IPS-NIHi11 (cell line): ENCODE measurements around the gene ZIC4.

ENCODE experiments used
- DNase-seq: peaks from one replicate; pipeline ENCODE4 v3.0.0; 2012; ENCODE audit warnings: mixed read lengths, low spot score

ZIC4 gene

DNA sequence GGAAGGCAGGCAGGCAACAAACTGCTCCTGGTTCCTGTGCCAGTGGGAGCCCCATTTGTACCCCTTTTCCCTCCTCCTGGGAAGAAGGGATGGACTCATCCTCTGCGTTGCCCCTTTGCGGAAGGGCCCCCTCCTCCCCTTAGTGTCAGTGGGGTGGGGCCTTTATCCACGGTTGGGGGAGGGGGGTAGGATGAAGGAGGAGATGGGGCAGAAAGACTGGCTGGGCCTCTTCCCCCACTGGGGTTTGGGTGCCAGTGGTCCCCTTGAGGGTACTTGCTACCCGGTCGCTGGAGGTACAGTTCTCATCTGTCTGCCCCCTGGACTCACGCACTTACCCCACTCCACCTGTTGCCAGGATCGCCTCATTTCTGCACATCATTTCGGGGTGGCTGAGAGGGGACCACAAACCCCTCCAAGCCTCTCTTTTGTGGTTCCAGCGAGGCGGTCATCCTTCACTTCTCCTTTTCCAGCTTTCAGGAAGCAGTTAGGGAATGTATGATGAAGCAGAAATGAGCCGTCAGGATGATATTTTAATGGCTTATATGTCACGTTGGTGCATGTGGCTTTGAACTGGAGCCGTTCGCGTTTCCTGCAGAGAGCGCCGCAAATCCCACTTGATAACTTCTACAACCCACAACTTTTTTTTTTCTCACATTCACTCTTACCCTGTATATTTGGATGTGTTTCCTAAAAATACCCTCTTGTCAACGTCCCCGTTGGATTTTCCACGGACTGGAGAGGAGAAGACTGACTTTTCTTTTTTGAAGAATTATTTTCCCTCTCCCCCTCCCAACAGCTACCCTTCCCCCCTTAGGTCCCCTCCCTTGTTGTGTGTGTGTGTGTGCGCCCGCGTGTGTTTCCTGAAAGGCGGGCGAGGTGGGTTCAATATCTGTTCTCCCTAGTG lies at the start of gene ZIC4:
ZIC4 (minus strand) TSS at position 516 of the 904 bp plus-strand sequence. CDS start 3,746 bp downstream, outside the sequence.
- DNase-seq = no peak

DNA sequence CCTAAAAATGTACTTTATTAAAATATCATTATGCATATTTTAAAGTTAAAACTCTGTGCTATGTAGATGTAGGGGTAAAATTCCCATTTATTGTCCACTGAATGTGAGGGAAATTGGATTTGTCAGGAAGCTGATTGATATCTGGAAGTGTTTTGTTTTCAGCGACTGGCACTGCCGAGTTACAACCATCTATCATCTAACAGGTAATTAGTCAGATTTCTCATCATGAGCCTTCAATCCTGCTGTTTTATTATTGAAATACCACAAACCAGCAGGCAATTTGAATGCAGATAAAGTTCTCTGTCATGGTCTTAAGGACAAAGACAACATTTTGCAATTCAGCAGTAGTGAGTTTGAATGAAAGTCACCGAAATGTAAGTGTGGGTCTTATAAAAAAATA lies 43.3 kb upstream of the ZIC4 start:
- no peak for DNase-seq

DNA sequence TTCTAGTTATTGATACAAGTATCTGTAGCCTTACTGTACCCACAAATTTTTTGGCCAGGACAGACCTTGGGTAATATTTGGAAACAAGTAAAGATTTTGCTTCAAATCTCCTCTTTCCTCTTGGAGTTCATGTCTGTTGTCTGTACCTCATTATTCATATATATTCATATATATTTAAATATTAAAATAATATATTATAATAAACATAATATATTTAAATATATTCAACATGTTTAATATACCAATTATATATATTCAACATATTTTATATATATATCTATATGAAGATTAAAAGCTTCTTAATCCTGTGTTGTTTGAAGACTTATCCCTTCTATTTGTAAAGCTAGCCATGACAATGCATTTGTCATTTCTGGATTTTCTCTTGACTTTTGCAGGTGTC lies 40.9 kb upstream of the ZIC4 start:
- DNase-seq = no peak

DNA sequence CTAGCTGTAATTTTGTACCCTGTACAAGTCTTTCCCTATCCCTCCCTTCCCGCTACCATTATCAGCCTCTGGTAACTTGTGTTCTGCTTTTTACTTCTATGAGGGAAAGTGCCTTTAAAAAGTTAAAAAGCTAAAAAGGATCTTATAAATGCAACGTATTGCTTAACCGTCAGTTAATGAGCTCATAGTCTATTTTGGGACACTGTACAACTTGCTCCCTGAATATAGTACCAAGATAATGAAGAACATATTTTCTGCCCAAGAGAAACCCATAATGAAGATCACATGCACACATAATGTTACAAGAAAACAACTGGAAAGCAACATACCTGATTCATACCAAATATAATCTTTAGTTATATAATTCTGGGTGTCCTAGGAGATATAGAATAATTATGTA lies 25.4 kb upstream of the ZIC4 start:
- DNase-seq = no peak

DNA sequence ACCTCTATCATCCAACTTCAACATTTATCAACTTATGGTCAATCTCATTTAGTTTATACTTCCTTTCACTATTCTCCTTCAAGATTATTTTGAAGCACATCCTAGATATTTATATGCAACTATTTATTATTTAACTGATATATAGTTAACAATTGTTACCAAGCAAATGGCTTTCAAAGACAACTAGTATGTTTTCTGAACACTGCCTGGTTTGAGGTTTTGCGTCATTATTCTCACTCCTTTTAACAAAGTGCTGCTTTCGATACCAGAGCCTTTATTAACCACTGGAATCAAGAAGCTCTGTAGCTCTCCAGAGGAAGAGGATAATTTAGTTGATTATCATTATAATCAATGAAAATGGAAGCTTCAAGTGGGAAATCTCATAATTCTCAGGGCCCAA lies 22.4 kb upstream of the ZIC4 start:
- DNase-seq = no peak

DNA sequence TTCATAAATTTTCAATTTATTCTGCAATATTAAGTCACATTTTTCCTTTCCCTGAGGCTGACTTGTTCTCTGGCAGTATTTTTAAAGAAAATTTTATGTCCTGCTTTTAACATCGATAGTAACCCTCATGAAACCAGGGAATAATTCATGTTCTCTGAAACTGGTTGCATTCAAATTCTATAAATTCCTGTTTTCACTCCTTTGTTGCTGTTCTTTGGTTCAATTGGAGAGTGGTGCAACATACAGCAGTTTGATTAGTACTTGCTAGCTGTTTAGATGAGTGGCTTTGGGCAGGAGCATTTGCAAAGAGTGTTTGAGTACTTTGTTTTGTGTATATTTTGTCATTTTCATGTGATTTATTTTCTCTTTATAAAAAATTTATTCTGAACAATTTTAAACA lies 22.0 kb upstream of the ZIC4 start:
- no peak for DNase-seq

DNA sequence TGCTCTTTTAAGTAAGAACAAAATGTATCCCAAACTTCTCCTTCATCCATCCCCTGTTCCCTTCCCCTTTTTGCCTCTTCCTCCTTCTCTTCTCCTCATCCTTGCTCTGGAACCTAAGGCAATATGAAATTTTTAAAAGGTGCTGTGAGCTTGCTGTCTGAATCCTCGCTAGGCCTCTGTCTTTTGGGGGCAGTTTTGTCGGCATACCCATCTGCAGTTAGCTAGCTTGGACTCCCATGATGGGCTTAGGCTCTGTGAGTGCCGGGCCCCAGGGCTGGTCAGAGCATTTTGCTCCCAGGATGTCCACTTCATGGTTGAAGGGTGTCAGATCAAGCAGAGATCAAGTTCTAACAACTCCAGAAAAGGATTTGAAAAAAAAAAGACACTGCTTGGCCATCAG lies 21.4 kb upstream of the ZIC4 start:
- DNase-seq = no peak

DNA sequence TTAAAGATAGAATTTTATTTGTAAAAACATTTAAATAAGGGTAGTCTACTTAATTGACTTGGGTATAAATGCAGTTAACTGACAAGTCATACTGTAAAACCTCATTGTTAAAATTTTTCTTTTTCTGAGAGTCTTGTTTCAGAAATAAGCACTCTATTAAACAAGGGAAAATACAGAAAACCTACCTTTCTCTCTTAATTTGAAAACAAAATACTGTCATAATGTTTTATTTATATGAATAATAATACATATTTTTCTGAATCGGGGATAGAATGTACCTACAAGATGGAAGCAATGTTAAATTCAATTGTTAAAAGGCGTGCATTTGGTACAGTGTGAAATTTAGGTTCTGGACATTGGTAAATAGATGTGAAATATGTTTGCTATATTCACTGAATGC lies 20.6 kb upstream of the ZIC4 start:
- DNase-seq = no peak

DNA sequence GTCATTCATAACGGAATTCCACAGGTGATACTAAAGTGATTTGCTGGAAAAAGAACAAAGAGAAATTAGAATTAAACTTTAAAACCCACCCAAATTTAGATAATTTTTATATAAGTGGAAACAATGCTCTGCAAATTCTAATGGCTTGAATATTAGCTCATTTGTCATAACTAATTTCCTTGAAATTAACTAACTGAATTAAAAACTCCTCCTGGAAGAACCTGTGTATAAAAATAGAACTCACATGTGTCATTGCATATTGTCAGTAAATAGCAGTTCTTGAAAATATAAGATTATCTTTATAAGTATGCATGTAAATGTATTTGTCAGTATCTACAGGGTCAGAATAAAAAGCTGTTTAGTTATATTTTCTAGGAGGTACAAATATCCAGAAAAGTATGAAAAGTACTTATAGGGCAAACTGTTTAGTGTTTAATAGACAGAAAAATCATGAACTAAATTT lies 19.1 kb upstream of the ZIC4 start:
- DNase-seq = no peak

DNA sequence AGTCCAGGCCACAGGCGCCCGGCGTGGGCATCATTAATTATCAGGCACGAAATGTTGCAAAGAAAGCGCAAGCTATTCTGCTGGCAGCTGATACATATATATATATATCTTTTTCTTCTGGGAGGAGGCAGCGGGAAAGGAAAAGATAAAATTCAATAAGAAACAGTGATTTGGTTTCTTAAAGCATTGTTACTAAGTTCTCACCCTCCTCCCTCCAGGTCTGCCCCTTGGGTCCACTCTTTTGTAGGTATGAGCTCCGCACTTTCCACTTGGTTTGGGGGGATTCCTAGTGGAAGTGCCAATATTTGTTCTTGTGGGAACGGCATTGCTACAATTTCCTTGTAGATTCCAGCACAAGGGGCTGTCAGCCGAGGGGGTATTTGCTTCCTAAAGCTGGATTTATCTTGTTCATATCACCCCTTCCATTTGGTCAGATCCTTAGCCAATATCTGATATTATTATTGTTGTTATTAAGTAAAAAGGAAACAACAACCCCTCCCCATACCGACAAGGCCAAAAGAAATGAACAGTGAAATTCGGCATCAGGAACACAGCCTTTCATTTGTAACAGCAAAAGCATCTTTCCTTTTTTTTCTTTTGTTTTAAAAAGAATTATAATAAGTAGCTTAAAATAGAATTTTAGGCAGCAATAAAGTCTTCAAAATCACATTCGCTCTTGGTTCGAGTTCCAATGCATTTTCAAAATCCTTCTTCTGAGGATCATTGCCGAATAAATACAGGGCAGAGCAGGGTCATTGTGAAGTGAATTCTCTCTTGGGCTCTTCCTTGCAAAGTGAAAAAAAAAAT lies 18.4 kb upstream of the ZIC4 start:
- DNase-seq = no peak

DNA sequence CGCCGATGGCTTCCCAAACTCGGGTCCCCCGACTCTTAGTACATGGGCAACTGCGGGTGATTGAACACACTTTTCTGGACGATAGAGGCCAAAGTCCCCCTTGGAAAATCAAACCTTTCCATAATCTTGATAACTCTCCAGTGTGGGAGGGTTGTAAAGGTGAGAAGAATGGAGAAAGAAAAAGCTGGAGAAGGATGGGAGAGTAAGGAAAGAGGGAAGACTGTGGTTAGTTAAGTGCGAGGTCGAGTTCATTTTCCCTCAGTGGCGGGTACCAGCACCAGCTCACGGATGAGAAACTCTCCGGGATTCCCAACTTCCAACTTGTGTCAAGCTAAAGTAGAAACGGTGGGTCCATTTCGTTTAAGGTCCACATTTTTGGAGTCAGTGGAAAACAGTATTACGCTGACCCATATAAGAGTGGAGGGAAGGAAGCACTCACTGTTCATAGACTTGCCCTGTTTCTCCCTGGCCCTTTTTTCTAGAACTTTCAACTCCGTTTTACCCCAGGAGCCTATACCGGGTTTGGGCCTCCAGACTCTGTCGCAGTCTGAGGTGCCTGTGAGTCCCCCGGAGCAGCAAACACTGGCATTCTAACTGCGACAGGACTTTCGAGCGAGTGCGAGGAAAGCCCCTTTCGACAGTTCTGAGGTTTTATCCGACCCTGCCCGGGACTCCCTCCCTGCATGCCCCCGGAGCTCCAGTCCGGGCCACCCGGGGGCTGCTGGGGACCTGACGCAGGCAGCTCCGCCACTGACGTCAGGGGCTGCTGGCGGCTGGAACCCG lies 17.6 kb upstream of the ZIC4 start:
- no peak for DNase-seq

DNA sequence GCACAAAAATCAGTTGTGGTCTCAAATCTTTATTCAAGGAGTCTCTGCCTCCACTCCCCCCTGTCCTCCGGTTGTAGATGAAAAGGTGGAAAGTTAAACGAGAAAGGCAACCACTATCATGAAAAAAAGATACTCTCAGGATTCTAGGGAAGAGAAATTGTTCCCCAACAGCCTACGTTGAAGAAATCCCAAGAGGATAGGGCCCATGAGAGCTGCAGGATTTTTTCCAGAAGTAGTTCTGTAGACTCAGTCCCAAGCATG lies 17.1 kb upstream of the ZIC4 start:
- no peak for DNase-seq

DNA sequence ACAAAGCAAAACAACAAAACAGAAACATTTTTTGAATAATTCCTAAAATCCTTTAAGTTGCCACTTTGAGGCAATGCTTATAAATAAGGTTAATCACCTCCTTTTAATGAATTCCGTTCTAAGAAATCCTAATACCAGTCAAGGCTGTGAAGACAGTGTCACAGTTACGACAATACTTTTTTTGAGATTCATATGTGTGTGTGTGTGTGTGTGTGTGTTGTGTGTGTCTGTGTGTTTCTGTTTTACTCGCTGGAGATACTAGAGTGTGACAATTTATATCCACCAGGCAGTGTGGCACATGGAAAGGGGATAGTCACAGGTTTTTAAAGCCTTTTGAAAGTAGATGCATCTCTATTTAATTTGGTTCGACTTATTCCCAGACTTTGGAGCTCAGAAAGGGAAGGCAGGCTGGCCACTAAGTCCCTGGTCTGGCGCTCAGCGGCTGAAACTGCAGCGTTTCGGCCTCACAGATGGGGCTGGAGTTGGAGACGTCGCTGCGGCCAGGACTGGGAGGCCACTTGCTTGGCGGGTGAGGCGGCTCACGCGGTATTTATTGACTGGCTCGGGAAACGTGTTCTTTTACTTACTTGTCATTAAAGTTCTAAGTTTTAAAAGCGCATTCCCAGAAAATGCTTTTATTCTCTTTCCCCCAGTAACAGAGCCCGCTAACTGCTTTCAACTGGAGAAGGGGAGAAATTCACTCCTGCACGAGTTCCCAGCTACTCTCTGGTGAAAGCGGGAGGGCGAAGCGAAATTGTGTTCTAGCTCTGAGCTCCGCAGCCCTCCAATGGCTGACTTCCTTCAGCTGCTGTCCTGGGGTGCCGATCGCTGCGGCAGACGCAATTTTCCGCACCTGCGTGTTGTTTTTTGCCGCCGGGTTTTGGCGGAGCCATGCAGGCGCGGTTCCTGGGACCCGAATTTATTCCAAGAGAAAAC lies 16.5 kb upstream of the ZIC4 start:
- DNase-seq = no peak

DNA sequence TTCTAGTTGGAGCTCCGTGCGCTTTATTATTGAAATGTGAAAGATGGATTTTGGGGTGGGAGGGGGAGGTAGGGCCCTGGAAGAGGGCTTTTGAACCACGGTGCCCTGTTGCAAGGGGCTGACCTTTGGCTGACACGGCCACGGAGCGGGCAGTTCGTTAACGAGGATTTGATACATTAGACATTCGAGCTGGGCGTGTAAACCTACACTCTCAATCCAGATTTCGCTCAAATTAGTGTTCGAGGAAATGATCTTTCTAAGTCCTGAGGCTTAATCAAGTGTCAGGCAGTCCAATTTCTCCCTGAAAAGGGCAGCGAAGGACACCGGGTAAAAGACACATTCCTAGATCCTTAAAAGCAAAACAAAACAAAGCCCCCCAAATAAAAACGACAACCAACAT lies 15.9 kb upstream of the ZIC4 start:
- DNase-seq = no peak

DNA sequence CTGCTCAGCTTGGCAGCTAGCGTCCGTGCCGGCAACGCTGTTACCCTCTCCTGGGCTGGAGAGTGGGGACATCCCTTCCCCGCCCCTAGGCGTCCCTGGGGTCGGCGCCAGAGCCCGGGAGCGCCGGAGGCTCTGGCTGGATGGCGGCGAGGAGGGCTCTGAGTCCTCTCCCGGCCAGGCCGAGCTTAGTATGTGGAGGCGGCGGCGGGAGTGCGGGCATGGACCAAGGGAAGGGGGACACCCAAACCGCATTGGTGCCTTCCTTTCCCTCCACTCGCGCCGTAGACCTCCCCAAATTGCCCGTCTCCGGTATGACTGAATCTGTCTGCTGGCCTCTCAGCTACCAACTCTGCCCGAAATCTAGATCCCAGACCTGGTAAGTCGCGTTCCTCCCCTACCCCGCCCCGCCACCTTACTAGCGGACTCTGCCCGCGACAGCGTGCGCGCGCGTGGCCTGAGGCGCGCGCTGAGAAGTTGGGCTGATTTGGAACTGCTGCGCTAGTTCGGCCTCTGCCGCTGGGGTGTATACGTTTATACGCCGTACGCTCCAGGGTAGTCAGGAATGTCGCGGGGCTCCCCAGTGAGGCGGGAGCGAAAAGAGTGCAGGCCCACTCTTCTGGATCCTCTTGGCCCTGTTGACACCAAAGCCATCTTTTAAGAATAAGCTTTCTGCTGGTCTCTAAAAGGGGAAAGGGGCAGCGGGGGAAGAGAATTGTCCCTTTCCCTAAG lies 15.0 kb upstream of the ZIC4 start:
- peak; percentile 49 for DNase-seq

DNA sequence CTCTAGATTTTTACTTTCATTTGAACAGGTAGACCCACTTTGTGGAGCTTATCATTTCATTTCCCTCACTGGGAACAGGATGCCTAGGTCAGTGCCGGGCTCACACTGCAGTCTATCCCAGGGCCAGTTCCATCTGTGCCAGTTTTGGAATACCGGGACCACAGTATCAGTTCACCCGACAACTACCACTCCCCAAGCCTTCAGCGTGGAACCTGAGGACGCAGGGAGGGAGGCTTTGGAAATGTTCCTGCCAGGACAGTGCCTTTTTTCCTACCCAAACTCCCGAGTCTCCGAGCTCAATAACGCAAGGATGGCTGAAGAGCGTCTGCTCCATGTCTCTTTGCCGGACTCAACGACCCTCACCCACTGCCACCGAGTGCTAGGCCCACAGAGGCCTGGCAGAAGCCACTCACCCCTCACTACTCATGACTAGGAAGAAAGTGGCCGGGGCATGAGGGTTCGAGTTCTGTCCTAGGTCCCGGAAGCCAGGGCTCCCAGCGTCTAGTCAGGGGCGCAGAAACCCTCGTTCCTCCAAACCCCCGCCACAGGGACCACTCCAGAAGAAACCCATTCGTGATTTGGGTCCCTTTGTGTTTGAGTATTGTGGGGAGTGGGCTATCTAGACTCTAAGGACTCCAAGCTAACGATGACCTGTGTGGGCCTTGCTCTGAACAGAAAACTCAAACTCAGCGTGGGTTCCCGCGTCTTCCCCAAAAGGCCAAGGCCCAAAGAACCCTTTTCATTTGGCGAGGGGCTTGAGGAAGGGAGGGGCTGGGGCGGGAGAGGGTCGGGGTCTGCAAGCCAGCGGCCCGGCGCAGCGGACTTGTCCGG lies 14.2 kb upstream of the ZIC4 start:
- no peak for DNase-seq

DNA sequence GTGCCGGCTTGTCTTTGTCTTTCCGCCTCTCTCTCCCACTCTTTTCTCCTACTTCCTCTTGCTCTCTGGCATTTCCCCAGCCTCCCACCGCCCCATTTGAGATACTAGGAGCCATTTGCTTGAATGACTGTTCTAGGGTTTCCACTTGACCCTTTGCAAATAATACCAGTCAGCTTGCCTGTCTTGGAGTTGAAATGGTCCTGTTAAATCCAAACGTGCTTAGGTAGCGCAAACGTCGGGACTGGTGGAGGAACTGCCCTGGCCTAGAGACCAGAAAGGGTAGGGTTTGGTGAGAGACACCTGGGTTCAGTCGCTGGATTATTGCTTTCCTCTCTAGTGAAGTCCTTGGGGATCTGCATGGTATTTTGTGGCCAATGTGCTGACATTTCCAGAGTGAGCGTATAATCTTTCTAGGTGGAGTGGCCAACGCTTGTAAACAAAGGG lies 13.5 kb upstream of the ZIC4 start:
- no peak for DNase-seq

DNA sequence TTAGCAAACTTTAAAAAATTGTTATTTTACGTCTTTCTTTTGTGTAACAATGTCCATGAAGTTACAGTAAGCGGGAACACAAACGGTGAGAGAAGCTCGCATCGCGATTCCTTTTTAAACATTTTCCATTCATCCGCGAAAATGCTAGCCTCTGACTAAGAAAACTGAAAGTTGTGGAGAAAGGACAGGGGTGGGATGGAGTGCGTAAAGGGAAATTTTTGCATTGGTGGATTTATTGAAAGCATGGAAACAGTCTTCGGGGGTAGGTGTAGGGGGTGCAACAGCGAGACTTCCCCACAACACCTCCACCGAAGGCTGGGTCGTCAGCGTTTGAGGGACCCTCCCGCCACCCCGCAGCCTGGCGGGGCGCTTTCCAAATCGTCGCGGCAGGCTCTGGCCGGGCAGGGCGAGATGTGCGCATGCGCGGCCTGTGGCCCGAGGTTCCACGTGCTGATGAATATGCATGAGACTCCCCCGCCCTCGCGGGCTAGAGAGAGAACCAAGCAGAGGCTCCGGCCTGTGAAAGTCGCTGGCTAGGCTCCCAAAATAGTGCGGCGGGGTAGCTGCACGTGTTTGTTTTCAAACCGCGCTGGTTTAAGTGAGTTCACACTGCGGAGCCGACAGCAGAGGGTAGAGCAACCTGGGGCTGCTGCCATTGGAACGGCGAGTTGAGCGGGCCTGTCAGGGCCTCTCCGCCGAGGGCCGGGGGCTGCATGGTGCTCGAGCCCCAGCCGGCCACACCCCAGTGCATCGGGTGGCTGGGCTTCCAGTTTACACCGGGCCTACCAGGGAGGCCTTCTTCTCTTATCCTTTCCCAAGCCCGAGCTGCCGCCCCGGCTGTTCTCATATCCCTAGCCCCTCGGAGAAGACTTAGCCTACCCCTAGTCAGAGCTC lies 12.7 kb upstream of the ZIC4 start:
- DNase-seq = peak; percentile 86

DNA sequence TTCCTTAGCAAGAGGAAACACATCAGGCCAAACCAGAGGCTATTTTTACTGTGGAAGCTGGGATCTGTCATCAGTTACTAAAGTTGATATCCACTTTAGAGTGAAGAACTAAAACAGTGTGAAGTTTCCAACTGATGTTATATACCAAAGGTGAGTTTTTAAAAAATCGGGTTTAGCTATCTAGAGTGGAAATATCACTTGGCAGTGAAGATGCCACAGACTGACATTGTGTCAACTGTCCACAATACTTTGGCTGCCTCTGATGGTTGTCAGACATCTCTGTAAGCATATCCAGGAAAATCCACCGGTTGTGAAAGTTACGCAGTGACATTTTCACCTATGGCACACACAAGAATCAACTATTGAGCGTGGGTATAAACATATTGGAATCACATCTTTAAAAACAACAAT lies 12.0 kb upstream of the ZIC4 start:
- DNase-seq = no peak
